ENCODE data around the gene REM2.

GRCh38 chr14:22861651-22862050 lies 21.4 kb upstream of the REM2 start:
- TF ChIP-seq CTCF (IDR thresholded peaks at IDR 0.05) (no peak), POLR2A (IDR thresholded peaks at IDR 0.05) (no peak)
